GM18517 (cell line): ENCODE data around the gene ILF2.
"Not testable (repeated sequence)": the region's sequence is repeated elsewhere in the genome, so short reads cannot be mapped to it uniquely, and the experiment has no call there.

Experiments used
- ATAC-seq: cut with Tn5 transposase; IDR thresholded peaks from one replicate; pipeline ENCODE4 v1.9.1; 2021; ENCODE audit warnings: mild to moderate bottlenecking, moderate library complexity; ENCODE audit not compliant: unreplicated experiment

The ILF2 gene

GRCh38 chr1:153679337-153680119, 8.7 kb upstream of the ILF2 start:
- ATAC-seq: no peak

- no peak for ATAC-seq
Observed at GRCh38 chr1:153678519-153679336, 7.9 kb upstream of the ILF2 start, which contains the start of gene NPR1. Gene NPR1 (plus strand): TSS chr1:153678688. CDS start chr1:153679109, 421 bp downstream.

- no peak for ATAC-seq
Observed at GRCh38 chr1:153677718-153678518, 7.1 kb upstream of the ILF2 start.

GRCh38 chr1:153673511-153673910, 2.7 kb upstream of the ILF2 start:
- ATAC-seq: no peak

- not testable (repeated sequence) for ATAC-seq
Observed at GRCh38 chr1:153671628-153672353, 998 bp upstream of the ILF2 start.

GRCh38 chr1:153670257-153670858, 435 bp downstream of the ILF2 start:
- no peak for ATAC-seq

- no peak for ATAC-seq
Observed at GRCh38 chr1:153669606-153670005, 1.2 kb downstream of the ILF2 start.

GRCh38 chr1:153668672-153669071, 2.1 kb downstream of the ILF2 start:
- ATAC-seq: not testable (repeated sequence)

- ATAC-seq: no peak
Observed at GRCh38 chr1:153667439-153667838, 3.4 kb downstream of the ILF2 start.

GRCh38 chr1:153663211-153663610, 7.6 kb downstream of the ILF2 start:
- no peak for ATAC-seq

- no peak for ATAC-seq
Observed at GRCh38 chr1:153662269-153662668, 8.5 kb downstream of the ILF2 start.

- no peak for ATAC-seq
Observed at GRCh38 chr1:153661111-153661708, 9.6 kb downstream of the ILF2 start.

- ATAC-seq: no peak
Observed at GRCh38 chr1:153659656-153660055, 11.1 kb downstream of the ILF2 start.

GRCh38 chr1:153659175-153659534, 11.6 kb downstream of the ILF2 start:
- ATAC-seq: no peak

- ATAC-seq: peak; percentile 83
Observed at GRCh38 chr1:153658400-153659174, 12.2 kb downstream of the ILF2 start, which contains the start of gene SNAPIN. Gene SNAPIN (plus strand): TSS chr1:153658703. CDS start chr1:153658744, 41 bp downstream.

- ATAC-seq: no peak
Observed at GRCh38 chr1:153655333-153655732, 15.5 kb downstream of the ILF2 start.

- no peak for ATAC-seq
Observed at GRCh38 chr1:153652805-153653500, 17.8 kb downstream of the ILF2 start.

- ATAC-seq: no peak
Observed at GRCh38 chr1:153651771-153652170, 19.0 kb downstream of the ILF2 start.
